ENCODE results near the gene TRPM3.

TRPM3 gene

GRCh38 chr9:70488098-70488792 is 633.2 kb downstream of the TRPM3 start:
- Histone ChIP-seq H3K27ac (no peak overlapping the region), H3K4me3 (IDR thresholded peaks at IDR 0.05; ENCODE audit: insufficient read depth, low read depth, low read length) (no peak overlapping the region), H4K20me1 (ENCODE audit: insufficient read depth) (no peaks in the 10 kb centered on the region), H3K27me3 (ENCODE audit: insufficient read depth, low read depth) (no peaks in the 10 kb centered on the region), H3K4me2 (no peak overlapping the region), H2AFZ (ENCODE audit: low read depth) (no peak overlapping the region), H3K4me1 (ENCODE audit: low read depth, poor library complexity, severe bottlenecking) (no peaks in the 10 kb centered on the region), H3K36me3 (ENCODE audit: insufficient read depth) (no peaks in the 10 kb centered on the region), H3K79me2 (ENCODE audit: insufficient read depth, low read depth) (no peaks in the 10 kb centered on the region), H3K9ac (no peak overlapping the region)
- TF ChIP-seq CTCF (conservative IDR thresholded peaks at IDR 0.05; ENCODE audit: low read depth, low read length): no peak

GRCh38 chr9:70486127-70486526 is 635.3 kb downstream of the TRPM3 start:
- H3K4me1 ChIP-seq (ENCODE audit: low read depth, poor library complexity, severe bottlenecking): no peaks in the 10 kb centered on the region
- H3K4me2 ChIP-seq: no peak overlapping the region
- no peaks in the 10 kb centered on the region for H3K79me2 ChIP-seq (ENCODE audit: insufficient read depth, low read depth)
- no peaks in the 10 kb centered on the region for H4K20me1 ChIP-seq (ENCODE audit: insufficient read depth)
- TF ChIP-seq CTCF (conservative IDR thresholded peaks at IDR 0.05; ENCODE audit: low read depth, low read length): no peak
- no peaks in the 10 kb centered on the region for H3K27me3 ChIP-seq (ENCODE audit: insufficient read depth, low read depth)
- H3K27ac ChIP-seq: no peak overlapping the region
- no peaks in the 10 kb centered on the region for H3K36me3 ChIP-seq (ENCODE audit: insufficient read depth)
- no peak overlapping the region for H2AFZ ChIP-seq (ENCODE audit: low read depth)
- no peak overlapping the region for H3K9ac ChIP-seq
- no peak overlapping the region for H3K4me3 ChIP-seq (IDR thresholded peaks at IDR 0.05; ENCODE audit: insufficient read depth, low read depth, low read length)

GRCh38 chr9:70485273-70485858 is 636.1 kb downstream of the TRPM3 start:
- Histone ChIP-seq H3K9ac (no peak overlapping the region), H4K20me1 (ENCODE audit: insufficient read depth) (no peaks in the 10 kb centered on the region), H3K27ac (no peak overlapping the region), H3K36me3 (ENCODE audit: insufficient read depth) (no peaks in the 10 kb centered on the region), H3K4me1 (ENCODE audit: low read depth, poor library complexity, severe bottlenecking) (no peaks in the 10 kb centered on the region), H2AFZ (ENCODE audit: low read depth) (no peak overlapping the region), H3K4me3 (IDR thresholded peaks at IDR 0.05; ENCODE audit: insufficient read depth, low read depth, low read length) (no peak overlapping the region), H3K27me3 (ENCODE audit: insufficient read depth, low read depth) (no peaks in the 10 kb centered on the region), H3K79me2 (ENCODE audit: insufficient read depth, low read depth) (no peaks in the 10 kb centered on the region), H3K4me2 (no peak overlapping the region)
- no peak for TF ChIP-seq CTCF (conservative IDR thresholded peaks at IDR 0.05; ENCODE audit: low read depth, low read length)

GRCh38 chr9:70484232-70485130 is 636.9 kb downstream of the TRPM3 start:
- Histone ChIP-seq H3K27ac (no peak overlapping the region), H4K20me1 (ENCODE audit: insufficient read depth) (no peaks in the 10 kb centered on the region), H3K79me2 (ENCODE audit: insufficient read depth, low read depth) (no peaks in the 10 kb centered on the region), H3K4me3 (IDR thresholded peaks at IDR 0.05; ENCODE audit: insufficient read depth, low read depth, low read length) (no peak overlapping the region), H3K9ac (no peak overlapping the region), H3K36me3 (ENCODE audit: insufficient read depth) (no peaks in the 10 kb centered on the region), H3K4me2 (no peak overlapping the region), H3K27me3 (ENCODE audit: insufficient read depth, low read depth) (no peaks in the 10 kb centered on the region), H3K4me1 (ENCODE audit: low read depth, poor library complexity, severe bottlenecking) (no peaks in the 10 kb centered on the region), H2AFZ (ENCODE audit: low read depth) (no peak overlapping the region)
- TF ChIP-seq CTCF (conservative IDR thresholded peaks at IDR 0.05; ENCODE audit: low read depth, low read length): peak; percentile 70

Data from KMS-11 (cell line).